GM21737 (cell line): Measurements from ENCODE around the gene PLB1.

Source experiments
- ATAC-seq: cut with Tn5 transposase; IDR thresholded peaks from one replicate; pipeline ENCODE4 v1.9.1; 2021; ENCODE audit warnings: mild to moderate bottlenecking, moderate library complexity; ENCODE audit not compliant: unreplicated experiment

PLB1 gene

DNA sequence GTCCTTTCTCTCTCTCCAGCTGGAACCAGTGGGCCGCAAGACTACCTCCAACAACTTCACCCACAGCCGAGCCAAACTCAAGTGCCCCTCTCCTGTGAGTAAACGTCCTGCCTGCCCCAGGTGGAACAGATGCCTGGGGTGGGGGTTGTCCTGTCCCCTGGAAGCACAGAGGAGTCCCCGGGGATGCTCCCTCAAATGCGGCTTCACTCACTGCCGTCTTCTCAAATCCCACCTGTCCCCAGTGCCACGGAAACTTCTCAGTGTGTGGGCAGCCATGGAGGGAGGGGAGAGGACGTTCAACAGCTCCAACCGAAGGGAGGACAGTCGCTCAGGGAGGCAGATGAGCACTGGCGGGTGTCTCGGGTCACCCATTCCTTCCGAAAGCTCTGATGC is 145.0 kb downstream of the PLB1 start:
- ATAC-seq = no peak

DNA sequence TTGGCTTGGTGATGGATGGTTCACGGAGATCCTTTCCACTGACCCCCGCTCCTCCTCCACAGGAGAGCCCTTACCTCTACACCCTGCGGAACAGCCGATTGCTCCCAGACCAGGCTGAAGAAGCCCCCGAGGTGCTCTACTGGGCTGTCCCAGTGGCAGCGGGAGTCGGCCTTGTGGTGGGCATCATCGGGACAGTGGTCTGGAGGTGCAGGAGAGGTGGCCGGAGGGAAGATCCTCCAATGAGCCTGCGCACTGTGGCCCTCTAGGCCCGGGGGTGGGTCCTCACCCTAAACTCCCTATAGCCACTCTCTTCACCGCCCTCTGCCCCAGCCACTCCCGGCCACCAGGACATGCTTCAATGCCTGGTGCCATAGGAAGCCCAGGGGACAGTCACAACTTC is 146.9 kb downstream of the PLB1 start:
- no peak for ATAC-seq

DNA sequence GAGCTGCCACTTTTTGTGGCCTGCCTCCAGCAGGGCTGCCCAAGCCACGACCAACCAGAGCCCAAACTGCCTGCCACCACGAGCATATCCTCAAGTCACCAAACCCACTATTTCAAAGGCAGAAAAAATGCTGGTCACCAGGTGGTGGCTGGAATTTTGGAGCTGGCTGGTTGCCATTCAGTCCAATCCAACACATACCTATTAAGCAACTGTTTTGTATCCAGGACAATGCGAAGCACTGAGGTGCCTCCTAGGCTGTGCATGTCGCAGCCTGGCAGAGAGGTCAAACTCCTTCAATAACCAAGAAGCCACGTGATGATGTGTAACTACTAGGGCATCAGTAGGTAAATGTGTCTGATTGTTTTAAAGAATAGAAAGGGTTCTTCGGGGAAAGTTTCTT is 147.5 kb downstream of the PLB1 start:
- ATAC-seq = no peak

DNA sequence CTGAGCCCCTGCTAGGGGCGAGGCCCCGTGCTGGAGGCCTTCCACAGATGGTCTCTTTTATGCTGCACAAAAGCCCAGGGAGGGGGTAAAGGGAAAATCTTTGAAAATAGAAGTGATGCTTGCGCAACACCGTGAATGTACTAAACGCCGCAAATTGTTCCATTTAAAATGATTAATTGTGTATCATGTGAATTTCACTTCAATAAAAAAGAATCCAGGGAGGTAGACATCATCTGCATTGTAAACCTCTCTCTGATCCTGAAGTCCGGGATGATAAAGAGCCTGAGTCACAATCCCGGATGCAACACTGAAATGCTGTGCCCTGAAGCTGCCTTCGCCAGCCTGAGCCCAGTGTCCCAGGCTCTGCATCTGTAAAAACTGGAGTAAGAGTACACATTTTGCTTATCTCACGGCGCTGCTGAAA is 148.1 kb downstream of the PLB1 start:
- ATAC-seq = no peak

DNA sequence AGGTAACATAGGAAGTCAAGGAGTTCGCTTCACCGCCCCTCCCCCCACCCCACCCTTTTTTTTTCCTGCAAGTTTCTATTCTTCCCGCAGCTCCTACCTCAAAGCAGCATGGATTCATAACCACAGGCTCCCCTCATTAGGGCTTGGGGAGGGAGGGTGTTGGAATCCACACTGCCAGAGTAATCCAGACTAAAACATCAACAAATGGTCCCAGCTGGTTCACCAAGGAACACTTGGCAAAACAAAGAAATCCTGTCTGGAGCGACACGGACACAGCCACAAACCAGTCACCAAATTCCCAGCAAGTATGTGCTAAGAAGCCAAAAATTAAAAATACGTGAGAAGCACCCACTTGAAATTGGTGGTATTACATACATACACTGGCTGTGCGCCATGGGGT is 148.9 kb downstream of the PLB1 start:
- no peak for ATAC-seq

DNA sequence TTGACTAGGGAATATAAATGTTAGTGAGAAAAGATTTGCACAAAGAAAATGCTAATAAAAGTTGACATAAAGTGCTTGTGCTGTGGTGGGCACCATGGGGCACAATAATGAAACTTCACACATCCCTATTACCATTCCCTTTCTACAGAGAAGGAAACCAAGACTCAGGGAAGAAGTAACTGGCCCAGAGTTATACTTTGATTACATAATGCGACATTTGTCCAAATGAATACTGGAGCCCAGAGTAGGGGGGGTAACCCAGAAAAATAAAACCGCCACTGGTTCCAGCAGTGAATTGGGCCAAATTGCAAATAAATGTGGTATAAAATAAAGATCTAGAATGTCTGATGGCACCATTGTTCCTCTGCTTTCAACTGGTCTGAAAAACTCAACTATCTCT is 149.7 kb downstream of the PLB1 start:
- ATAC-seq = no peak

DNA sequence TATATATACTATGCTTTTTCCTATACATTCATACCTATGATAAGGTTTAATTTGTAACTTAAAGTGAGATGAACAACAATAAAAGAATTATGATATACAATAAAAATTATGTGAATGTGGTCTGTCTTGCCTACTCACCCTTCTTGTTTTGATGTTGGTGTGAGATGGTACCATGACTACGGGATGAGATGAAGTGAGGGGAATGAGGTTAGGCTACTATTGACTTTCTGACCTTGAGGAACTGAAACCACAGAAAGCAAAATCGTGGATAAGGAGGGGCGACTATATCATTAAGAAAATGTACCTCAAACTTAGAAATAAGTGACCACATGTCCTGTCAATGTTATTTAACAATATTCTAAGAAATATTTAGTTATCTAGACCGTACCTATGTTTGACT is 151.8 kb downstream of the PLB1 start:
- no peak for ATAC-seq

DNA sequence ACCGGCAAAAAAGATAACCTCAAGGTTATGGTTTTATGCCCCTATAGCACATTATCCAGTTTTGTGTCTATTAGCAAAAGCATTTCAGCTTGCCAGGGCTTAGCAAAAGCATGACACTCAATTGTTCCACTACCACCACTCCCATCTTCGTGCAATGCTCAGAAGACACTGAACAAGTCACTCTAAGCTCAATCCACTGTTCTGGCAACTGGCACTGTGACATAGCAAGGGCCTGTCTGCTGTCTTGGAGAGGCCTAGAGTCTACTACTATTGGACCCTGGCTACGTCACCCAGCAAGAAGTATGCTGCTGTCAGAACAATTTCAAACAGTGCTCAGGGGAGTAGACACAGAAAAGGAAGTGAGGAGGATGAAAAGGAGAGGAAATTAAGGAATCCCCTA is 152.3 kb downstream of the PLB1 start:
- ATAC-seq = no peak

DNA sequence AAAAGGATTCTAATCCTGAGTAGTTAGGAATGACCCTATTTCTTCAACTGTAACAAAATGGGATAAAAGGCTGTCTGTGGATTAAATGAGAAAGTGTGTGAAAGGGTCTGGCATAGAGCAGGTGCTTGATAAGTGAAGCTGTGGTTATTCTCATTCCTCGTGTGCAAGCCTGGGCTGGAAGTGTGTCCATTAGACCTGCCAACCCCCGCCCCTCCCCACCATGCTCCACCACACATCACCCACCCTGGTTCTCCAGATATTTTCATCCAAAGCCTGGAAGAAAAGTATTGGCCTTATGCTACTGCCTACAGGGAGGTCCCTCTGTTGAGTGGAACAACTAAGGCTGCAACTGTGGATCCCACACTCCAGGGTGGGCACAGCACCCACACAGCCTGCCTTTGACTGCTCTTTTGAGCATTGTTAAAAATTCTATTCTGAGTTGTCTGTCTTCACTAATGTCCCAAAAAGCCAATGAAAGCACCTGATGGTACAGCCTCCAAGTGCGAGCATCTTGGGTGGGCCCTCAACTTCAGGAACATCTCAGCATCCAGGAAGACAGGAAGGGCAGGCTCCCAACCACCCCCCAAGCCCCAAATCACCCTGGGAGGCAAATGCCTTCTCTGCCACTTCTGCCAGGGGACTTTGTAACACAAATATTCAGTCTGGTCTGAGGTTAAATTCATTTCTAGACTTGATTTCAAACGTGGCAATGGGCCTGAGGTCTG is 153.0 kb downstream of the PLB1 start:
- no peak for ATAC-seq

DNA sequence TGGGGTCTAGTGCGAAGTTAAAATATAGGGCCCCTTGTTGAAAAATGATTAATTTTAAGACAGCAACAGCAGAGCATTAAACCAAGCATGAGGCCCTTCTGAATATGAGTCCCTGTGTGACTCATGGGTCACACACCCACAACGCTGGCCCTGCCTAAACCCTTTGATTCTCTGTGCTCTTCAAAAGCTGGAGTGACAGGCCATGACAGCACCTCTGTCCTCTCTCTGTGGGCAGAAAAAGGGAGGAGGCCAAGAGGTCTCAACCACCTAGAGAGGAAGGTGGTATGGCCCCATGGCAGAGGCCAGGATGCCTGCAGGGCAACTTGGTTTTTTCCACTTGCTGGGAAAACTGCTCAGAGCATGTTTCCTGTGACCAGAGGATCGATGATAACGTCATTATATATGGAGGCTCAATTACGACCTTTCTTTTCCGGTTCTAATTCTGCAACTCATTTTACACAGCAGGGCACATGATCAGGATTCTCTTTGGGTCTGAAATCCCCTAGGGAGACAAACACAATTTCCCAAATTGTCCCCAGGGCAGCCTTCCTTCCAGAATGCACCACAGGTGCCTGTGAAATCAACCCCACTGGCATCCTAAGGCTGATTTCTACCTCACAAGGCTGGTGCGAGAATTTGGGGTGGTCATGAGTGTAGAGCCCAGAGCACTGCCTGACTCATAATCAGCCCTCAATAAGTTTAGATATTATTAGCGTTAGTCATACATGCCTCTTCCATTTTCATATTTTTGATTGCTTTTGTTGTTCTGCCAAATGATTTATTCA is 153.8 kb downstream of the PLB1 start:
- no peak for ATAC-seq

DNA sequence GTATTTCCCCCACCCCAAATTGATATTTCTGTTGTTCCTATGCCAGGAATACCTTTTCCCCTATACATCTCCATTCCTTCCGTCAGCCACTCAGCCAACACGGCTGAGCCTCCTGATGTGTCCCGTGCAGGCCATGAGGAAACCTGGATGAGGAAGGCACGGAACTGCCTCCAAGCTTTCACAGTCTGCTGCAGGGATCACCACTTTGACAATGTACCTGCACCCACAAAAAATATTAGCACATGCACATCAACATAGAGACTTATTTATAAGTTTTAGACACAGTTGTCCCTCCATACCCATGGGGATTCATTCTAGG is 154.4 kb downstream of the PLB1 start:
- no peak for ATAC-seq

DNA sequence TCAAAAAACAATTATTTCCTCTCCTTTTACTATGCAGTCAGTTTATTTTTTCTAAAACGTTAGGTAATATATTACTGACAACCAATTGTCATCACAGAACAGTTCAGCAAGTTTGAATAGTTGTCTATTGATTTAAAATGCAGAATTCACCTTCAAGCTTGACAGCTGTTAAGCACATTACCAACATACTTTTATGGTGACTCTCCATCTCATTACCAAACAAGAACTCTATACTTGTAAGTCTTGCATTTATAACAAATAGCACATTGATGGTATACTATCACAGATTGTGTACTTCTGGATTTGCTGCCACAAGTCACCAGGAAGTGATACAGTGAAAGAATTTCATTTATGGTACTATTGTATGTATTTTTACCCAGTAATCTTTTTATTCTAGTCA is 156.4 kb downstream of the PLB1 start:
- ATAC-seq = no peak

DNA sequence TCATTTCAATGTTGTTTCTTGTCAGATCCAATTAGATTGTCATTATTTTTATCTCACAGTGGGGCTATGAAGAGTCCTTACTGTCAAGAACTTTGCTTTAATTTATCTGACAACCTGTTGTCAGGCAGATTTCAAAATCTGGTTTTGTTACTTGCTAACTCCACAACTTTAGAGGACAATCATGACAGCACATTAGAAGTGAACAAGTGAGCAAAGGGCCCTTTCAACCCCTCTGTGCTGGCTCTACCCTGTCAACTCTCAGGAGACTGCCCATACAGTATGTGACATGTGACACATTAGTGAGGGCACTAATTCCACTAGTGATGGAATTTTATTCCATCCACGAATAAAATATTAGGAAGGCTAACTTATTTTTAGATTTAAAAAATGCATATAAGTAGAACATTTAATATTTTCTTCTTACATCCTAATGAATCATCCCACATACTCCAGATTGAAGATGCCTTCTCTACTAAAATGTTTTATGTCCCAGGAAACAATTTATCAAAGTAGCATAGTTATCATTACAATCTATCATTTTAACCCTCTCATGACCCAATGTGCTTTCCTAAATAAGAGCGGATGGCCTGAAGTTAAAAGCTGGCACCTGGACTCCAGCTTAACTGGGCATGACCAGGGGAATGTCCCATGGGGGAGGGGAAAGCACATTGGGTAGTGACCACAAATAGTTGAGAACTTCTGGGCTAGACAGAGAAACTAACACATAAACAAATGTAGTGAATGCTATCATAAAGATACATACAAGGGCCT is 158.2 kb downstream of the PLB1 start:
- no peak for ATAC-seq

DNA sequence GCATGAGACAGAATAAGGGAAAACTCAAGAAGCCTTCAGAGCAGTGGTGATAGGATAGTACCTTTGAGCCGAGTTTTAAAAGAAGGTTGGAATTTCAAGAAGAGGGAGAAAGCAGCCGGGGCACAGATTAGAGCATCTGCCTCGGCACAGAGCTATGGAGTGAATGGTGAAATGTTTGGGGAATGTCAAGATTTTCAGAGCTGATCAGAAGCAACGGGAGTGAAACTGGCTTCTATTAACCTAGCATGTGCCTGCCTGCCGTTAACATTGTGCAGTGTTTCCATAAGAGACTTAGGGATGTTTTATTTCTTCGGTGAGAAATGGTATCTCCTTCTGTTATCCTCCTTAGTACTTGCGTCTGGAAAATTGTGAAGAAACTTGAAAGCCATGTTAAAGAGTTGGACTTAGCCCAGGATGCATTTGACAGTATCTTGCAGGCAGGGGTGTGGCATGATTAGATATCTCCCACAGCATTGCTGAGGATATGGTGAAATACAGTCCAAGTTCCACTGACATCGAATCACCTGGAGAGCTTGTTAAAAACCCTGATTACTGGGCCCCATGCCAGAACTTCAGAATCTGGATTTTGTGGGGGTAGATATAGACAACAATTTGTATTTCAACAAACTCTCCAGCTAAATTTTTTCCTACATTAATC is 158.9 kb downstream of the PLB1 start:
- ATAC-seq = no peak

DNA sequence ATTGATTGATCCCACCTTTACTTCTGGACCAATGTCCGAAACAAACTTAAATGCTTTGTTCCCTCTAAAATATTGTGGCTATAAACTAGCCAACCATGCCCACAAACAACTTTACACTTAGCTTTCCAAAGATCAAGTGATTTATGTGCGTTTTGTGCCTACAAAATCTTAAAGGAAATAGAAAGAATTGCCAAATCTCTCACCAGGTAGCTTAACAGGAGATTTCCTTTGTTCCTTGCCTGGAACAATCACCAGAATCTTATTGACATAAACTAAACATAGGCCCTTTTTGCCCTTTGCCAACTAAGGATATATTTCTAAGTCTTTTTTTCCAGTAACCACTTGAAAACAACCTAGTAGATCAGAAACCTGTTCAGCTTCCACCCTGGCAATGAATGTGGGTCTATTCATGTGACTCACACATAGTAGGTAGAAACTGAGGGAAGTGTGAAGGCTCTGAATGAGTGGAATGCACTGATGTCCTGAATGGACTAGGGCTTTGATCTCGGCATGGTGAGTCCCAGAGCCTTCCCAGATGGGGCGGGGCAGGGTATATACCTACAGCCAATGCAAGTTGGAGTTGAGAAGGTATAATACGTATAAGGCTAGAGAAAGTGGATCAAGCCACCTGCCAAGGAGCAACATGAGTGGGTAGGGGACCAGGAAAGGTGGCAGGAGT is 161.2 kb downstream of the PLB1 start:
- ATAC-seq = no peak

DNA sequence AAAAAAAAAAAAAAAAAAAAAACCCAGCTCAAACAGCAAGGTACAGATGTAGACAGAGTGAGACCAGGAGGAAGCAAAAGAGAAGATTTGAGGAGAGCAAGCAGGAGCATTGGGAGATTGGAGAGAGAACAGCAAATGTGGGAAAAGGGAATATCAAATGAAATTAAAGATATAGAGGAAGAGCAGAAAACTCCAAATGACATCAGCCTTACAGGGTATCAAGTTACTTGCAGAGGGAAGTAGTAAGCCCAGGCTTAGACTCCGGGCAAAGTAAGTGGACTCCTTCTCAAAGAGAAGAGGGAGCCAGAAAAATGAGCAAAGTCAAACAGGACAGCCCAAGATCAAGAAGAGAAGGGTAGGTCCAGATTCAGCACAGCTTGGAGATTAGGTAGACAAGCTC is 162.5 kb downstream of the PLB1 start:
- ATAC-seq = no peak

DNA sequence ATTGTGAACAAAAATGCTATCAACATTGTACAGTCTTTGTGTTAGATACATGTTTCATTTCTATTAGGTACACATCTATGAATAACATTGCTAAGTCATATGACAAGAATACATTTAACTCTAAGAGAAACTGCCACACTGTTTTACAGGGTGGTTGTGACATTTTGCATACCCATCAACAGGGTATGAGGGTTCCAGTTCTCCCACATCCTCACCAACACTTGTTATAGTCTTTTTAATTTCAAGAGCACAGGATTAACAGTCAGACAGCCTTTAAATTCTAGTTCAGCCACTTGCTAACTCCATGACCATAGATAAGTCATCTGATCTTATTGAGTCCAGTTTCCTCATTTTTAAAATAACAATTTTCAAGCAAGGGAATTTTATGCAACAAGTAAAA is 163.3 kb downstream of the PLB1 start:
- ATAC-seq = no peak

DNA sequence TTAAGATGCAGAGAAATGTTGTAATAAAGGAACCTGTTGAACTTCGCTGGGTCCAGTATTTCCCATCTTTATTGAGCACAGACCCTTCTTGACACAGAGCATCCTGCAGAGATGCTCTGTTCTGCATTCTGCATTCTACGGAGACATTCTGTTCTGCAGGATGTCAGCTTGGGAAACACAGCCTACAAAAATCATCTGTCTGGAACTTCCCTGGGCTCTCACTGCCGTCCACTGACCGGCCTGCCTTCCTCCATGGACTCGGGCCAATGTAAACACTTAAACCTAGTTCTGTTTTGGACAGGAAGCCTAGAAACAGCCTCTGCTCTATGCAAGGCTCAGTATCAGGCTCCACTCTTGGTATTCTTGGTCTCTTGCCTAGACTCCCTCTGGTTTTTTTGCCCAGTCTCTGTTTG is 165.7 kb downstream of the PLB1 start:
- no peak for ATAC-seq

DNA sequence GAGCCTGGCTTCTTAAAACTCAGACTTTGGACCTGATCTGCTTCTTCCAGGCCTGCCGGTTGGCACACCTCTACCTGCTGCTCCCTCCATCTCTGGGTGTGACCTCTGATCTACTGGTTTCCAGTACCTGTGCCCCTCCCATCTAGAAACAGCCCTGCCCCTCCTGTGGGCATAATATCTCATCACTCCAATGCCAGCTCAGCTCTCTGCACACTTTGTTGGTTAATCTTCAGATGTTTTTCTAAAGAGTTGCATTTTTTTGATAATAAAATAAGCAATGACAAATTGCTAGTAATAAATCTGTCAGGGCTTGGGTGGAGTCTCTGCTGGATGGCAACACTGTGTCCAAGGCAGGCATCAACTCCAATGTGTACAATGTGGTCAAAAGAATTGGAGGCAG is 166.2 kb downstream of the PLB1 start:
- ATAC-seq = no peak

DNA sequence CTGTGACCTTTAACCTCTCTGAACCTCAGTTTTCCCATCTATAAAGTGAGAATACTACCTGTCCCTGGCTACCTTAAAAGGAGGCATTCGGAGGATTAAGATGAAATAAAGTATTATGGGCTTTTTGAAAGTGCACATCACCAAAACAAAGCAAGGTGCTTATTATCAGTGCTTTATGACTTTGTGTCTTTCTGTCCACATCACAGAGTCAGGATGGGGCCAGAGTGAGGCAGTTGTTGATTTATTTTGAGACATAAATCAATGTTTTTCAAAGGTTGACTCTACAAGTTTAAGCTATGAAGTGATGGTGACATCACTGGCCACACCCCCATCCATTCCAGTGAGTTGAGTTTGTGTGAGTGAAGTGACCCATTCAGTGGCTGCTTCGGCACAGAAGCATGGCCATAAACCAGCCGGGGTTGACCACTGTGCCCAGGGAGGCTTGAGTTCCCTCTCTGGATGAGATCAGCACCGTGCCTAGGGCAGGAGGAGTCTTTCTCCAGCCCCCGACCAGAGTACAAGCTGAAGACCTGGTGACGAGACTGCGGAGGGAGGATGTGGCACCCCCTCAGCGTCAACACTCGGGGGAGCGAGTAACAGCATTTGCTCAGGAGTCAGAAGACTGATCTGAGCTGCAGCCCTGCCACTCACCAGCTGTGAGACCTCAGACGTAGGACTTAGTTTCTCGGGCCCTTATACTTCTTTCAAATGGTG is 166.8 kb downstream of the PLB1 start:
- no peak for ATAC-seq
